Heart left ventricle (tissue), 16 donors: Measurements from ENCODE around the gene MEF2D. TPM values are rescaled to one million over a fixed set of nuclear protein-coding genes. Genes with fewer than 3 reads are reported as not detected.

Experiments used
- ATAC-seq, 4 donors: fragments of 200-7000 bp; cut with Tn5 transposase; one replicate each; pipeline ENCODE4 v1.9.1; 2020 to 2022; ENCODE audit warnings: moderate library complexity in 4 of 4, mild to moderate bottlenecking in 3 of 4, moderate number of reproducible peaks in 1 of 4
- DNase-seq, 5 donors: peaks; one replicate each; pipeline ENCODE4 v3.0.0-alpha.2; 2020
- H3K27ac ChIP-seq, 12 donors: fragments of 200-600 bp; sonication (generic) in 4 of 12; one replicate each; pipeline versions ENCODE4 v1.5.0 to v1.8.0; 2016 to 2022; ENCODE audit warnings: mild to moderate bottlenecking in 2 of 12
- H3K27me3 ChIP-seq, 9 donors: fragments of 200-600 bp; sonication (generic) in 2 of 9; one replicate each; pipeline versions ENCODE4 v1.5.1 to v1.8.0; 2016 to 2022; ENCODE audit warnings: mild to moderate bottlenecking in 3 of 9
- H3K36me3 ChIP-seq, 9 donors: fragments of 200-600 bp; sonication (generic) in 2 of 9; one replicate each; pipeline versions ENCODE4 v1.5.0 to v1.8.0; 2018 to 2022; ENCODE audit warnings: mild to moderate bottlenecking in 2 of 9
- H3K4me1 ChIP-seq, 12 donors: fragments of 200-600 bp; sonication (generic) in 4 of 12; one replicate each; pipeline versions ENCODE4 v1.5.0 to v1.8.0; 2016 to 2022; ENCODE audit warnings: mild to moderate bottlenecking in 3 of 12
- H3K4me3 ChIP-seq, 12 donors: fragments of 200-600 bp; sonication (generic) in 4 of 12; one replicate each; pipeline versions ENCODE4 v1.5.0 to v1.8.0; 2017 to 2022; ENCODE audit warnings: mild to moderate bottlenecking in 9 of 12, moderate library complexity in 4 of 12
- H3K9me3 ChIP-seq, 12 donors: fragments of 200-600 bp; sonication (generic) in 4 of 12; one replicate each; pipeline versions ENCODE4 v1.5.0 to v1.8.0; 2016 to 2022; ENCODE audit warnings: mild to moderate bottlenecking in 1 of 12
- CTCF ChIP-seq, 12 donors: fragments of 200-600 bp; sonication (generic) in 4 of 12; IDR thresholded peaks; one replicate each; pipeline versions ENCODE4 v1.5.0 to v1.8.0; 2018 to 2022; ENCODE audit warnings: antibody characterized with exemption in 12 of 12, mild to moderate bottlenecking in 5 of 12
- POLR2A ChIP-seq, 2 donors: fragments of 450-650 bp; IDR thresholded peaks; one replicate each; pipeline ENCODE4 v1.6.1; 2017; ENCODE audit warnings: antibody characterized with exemption in 2 of 2, mild to moderate bottlenecking in 2 of 2, moderate library complexity in 2 of 2
- WGBS, 4 donors: extraction: QIAGEN DNeasy Blood & Tissue Kit in 2 of 4; methylation state at CpG; one replicate each; pipeline versions ENCODE4 v1.1.5 to v1.1.7; 2013 to 2018; 5-methylcytosine and 5-hydroxymethylcytosine counted together
- intact Hi-C, 10 donors: fragments of 100-400 bp; cut with DNase I; formaldehyde crosslinking; loops; one replicate each; pipeline versions ENCODE4 v1.11.1 to v1.14.2; 2022
- microRNA counts, 2 donors: library from miRNA; unstranded; fragments of <30 nt; microRNA quantifications; one replicate each; lab custom pipeline; 2016
- microRNA-seq, 4 donors: library from miRNA; unstranded; fragments of <30 nt; microRNA quantifications; one replicate each; pipeline versions ENCODE4 to v1.2.0, GENCODE V29; 2017 to 2020
- polyA plus RNA-seq, 2 donors: library from polyadenylated mRNA; stranded (reverse); fragments of 200-250 nt; gene quantifications; one replicate each; pipeline ENCODE4 v1.2.3, GENCODE V29; 2013
- total RNA-seq, 9 donors: library from RNA; depleted of rRNA in 2 of 9; stranded (reverse); fragments of >200 nt in 2 of 9; fragmentation: NEBNext Ultra II Directional in 3 of 9; extraction: Animal tissue kit (Norgen Biotek cat#: 25700) in 3 of 9; gene quantifications; one replicate each; pipeline versions ENCODE4 v1.1.0 to v1.2.4, GENCODE V29; 2016 to 2023
- donor health status: ischemic (EF 13 %, LVEDD 7.1; RV severe dilation, severe dysfunction).
- donor health status: healthy with polysubstance abuse.
- donor health status: DM: no; HTN: yes; CAD: no.
- donor health status: DM: no; HTN: no; CAD: no.
- donor health status: ischemic (EF 25% LVEDD 6.9; RV normal size, moderate dysfunction).
- donor health status: ischemic (EF 25% LVEDD 5.7; RV mildly dilated, moderate dysfunction).
- donor health status: healthy.
- donor health status: DM: yes; HTN: yes; CAD: no.
- donor health status: ischemic (EF 35%, LVEDD 5.7; RV mildly dilated, moderate dysfunction).
- donor health status: nonischemic (EF 11% LVEDD 7.7; RV severe dilation, severe dysfunction).
- donor health status: DM: yes; HTN: yes; CAD: no.
- donor health status: PGD.
- donor health status: ischemic (EF 29% LVEDD 5.4; RV normal size, mild dysfunction).
- donor health status: nonischemic (EF 23%, LVEDD 6.1; RV moderate dilation, normal function).

MEF2D gene
- total and polyA plus RNA-seq, 11 donors: 40.5 to 203 (median 92.3) TPM

GRCh38 chr1:156416993-156417392 is 83.6 kb downstream of the MEF2D start:
- H3K9me3 ChIP-seq: no peaks in the 10 kb centered on the region
- 36 to 52% (median 37%) methylated on average over 1 of the region's 1 CpG for WGBS, 4 donors
- H3K4me3 ChIP-seq: no peak overlapping the region
- no peak overlapping the region for H3K27ac ChIP-seq
- H3K27me3 ChIP-seq: peaks cover 29 to 90% (median 71%) of the 10 kb centered on the region in 9 donors
- TF ChIP-seq CTCF (IDR thresholded peaks at IDR 0.05) (no peak), POLR2A (IDR thresholded peaks at IDR 0.05) (no peak)
- no peaks in the 10 kb centered on the region for H3K36me3 ChIP-seq
- DNase-seq (no peak), ATAC-seq (no peak)
- intact Hi-C loops: no loop called here
- H3K4me1 ChIP-seq: peaks cover 4 to 26% (median 19%) of the 10 kb centered on the region in 12 donors

GRCh38 chr1:156414461-156415064 is 86.0 kb downstream of the MEF2D start:
- H3K27ac ChIP-seq: no peak overlapping the region
- peaks cover 5 to 73% (median 54%) of the 10 kb centered on the region in 9 donors for H3K27me3 ChIP-seq
- ATAC-seq (no peak), DNase-seq (no peak)
- WGBS, 4 donors: 18 to 25% (median 20%) methylated on average over 8 of the region's 8 CpGs
- peaks cover 0 to 1% (median 0%) of the 10 kb centered on the region in 12 donors for H3K4me1 ChIP-seq
- no peak overlapping the region for H3K4me3 ChIP-seq
- no peak for TF ChIP-seq POLR2A (IDR thresholded peaks at IDR 0.05)
- TF ChIP-seq CTCF (IDR thresholded peaks at IDR 0.05): no peak
- no peaks in the 10 kb centered on the region for H3K36me3 ChIP-seq
- H3K9me3 ChIP-seq: no peaks in the 10 kb centered on the region
- intact Hi-C loops: no loop called here

MicroRNAs encoded within 50 kb of the gene (microRNA counts, 767-probe panel; counts per million panel counts)
- microRNA hsa-miR-9-5p (lab: Ali Mortazavi, UCI): 2,769 to 2,962 counts per million in 2 donors

Small RNAs within 50 kb of the gene (microRNA-seq; reads per million reads assigned to microRNA genes)
- gene MIR9-1: 0 reads per million in 4 donors

Other genes with a start within 250 kb of the MEF2D start
- 100 to 1,000 TPM in 1 of 9 donors, 10 to 100 TPM in 8; 60.6 to 104 (median 89.4) TPM for gene SMG5, start 217.9 kb downstream of the MEF2D start, total RNA-seq
- gene SMG5, start 217.9 kb downstream of the MEF2D start, polyA plus RNA-seq: 10 to 100 TPM; 56.3 to 94.3 TPM
- gene TMEM79, start 216.4 kb downstream of the MEF2D start, total RNA-seq: 1 to 10 TPM in 7 of 9 donors, under 1 TPM in 2; 0.83 to 2.7 (median 1.3) TPM
- gene TMEM79, start 216.4 kb downstream of the MEF2D start, polyA plus RNA-seq: 1 to 10 TPM; 1.2 to 1.6 TPM
- gene GLMP, start 205.1 kb downstream of the MEF2D start, total RNA-seq: 10 to 100 TPM in 8 of 9 donors, 1 to 10 TPM in 1; 9.1 to 63.8 (median 16.7) TPM
- gene GLMP, start 205.1 kb downstream of the MEF2D start, polyA plus RNA-seq: 10 to 100 TPM; 12.8 to 14.4 TPM
- not detected for gene VHLL, start 201.5 kb downstream of the MEF2D start, total RNA-seq
- gene VHLL, start 201.5 kb downstream of the MEF2D start, polyA plus RNA-seq: not detected
- 100 to 1,000 TPM; 105 to 152 (median 143) TPM for gene CCT3, start 162.5 kb downstream of the MEF2D start, total RNA-seq
- gene CCT3, start 162.5 kb downstream of the MEF2D start, polyA plus RNA-seq: 100 to 1,000 TPM in 1 of 2 donors, 10 to 100 TPM in 1; 83.1 to 246 TPM
- under 1 TPM in 2 of 9 donors, not detected in 7; 0.36 to 0.81 TPM for gene TSACC, start 162.2 kb downstream of the MEF2D start, total RNA-seq
- gene TSACC, start 162.2 kb downstream of the MEF2D start, polyA plus RNA-seq: not detected
- under 1 TPM in 1 of 9 donors, not detected in 8; 0.29 TPM for gene RHBG, start 131.6 kb downstream of the MEF2D start, total RNA-seq
- not detected for gene RHBG, start 131.6 kb downstream of the MEF2D start, polyA plus RNA-seq
- gene IQGAP3, start 71.8 kb upstream of the MEF2D start, total RNA-seq: 1 to 10 TPM in 2 of 9 donors, under 1 TPM in 7; 0.09 to 5.1 (median 0.27) TPM
- gene IQGAP3, start 71.8 kb upstream of the MEF2D start, polyA plus RNA-seq: under 1 TPM; 0.11 to 0.25 TPM
- gene TTC24, start 78.9 kb upstream of the MEF2D start, total RNA-seq: under 1 TPM in 1 of 9 donors, not detected in 8; 0.19 TPM
- not detected for gene TTC24, start 78.9 kb upstream of the MEF2D start, polyA plus RNA-seq
- 100 to 1,000 TPM in 5 of 9 donors, 10 to 100 TPM in 4; 87.4 to 141 (median 111) TPM for gene NAXE, start 91.0 kb upstream of the MEF2D start, total RNA-seq
- 100 to 1,000 TPM in 1 of 2 donors, 10 to 100 TPM in 1; 75.8 to 101 TPM for gene NAXE, start 91.0 kb upstream of the MEF2D start, polyA plus RNA-seq
- 10 to 100 TPM in 8 of 9 donors, 1 to 10 TPM in 1; 8.8 to 30.1 (median 12.6) TPM for gene GPATCH4, start 100.7 kb upstream of the MEF2D start, total RNA-seq
- gene GPATCH4, start 100.7 kb upstream of the MEF2D start, polyA plus RNA-seq: 10 to 100 TPM; 21.6 to 67.5 TPM
- gene HAPLN2, start 118.6 kb upstream of the MEF2D start, total RNA-seq: 1 to 10 TPM in 4 of 9 donors, under 1 TPM in 5; 0.52 to 2.4 (median 0.95) TPM
- gene HAPLN2, start 118.6 kb upstream of the MEF2D start, polyA plus RNA-seq: 1 to 10 TPM; 1.2 to 3.0 TPM
- under 1 TPM in 4 of 9 donors, not detected in 5; 0.09 to 0.27 (median 0.15) TPM for gene BCAN, start 141.3 kb upstream of the MEF2D start, total RNA-seq
- gene BCAN, start 141.3 kb upstream of the MEF2D start, polyA plus RNA-seq: under 1 TPM; 0.10 to 0.15 TPM
- 100 to 1,000 TPM in 7 of 9 donors, 10 to 100 TPM in 2; 75.3 to 499 (median 158) TPM for gene NES, start 176.6 kb upstream of the MEF2D start, total RNA-seq
- 100 to 1,000 TPM in 1 of 2 donors, 10 to 100 TPM in 1; 59.7 to 160 TPM for gene NES, start 176.6 kb upstream of the MEF2D start, polyA plus RNA-seq
- gene CRABP2, start 204.8 kb upstream of the MEF2D start, total RNA-seq: 10 to 100 TPM in 1 of 9 donors, 1 to 10 TPM in 4, under 1 TPM in 1, not detected in 3; 0.80 to 11.4 (median 1.7) TPM
- 1 to 10 TPM in 1 of 2 donors, under 1 TPM in 1; 0.46 to 1.5 TPM for gene CRABP2, start 204.8 kb upstream of the MEF2D start, polyA plus RNA-seq
- gene METTL25B, start 227.7 kb upstream of the MEF2D start, total RNA-seq: 10 to 100 TPM in 8 of 9 donors, 1 to 10 TPM in 1; 8.9 to 18.9 (median 15.0) TPM
- 10 to 100 TPM; 15.6 to 24.3 TPM for gene METTL25B, start 227.7 kb upstream of the MEF2D start, polyA plus RNA-seq
- gene ISG20L2, start 228.0 kb upstream of the MEF2D start, total RNA-seq: 10 to 100 TPM in 8 of 9 donors, 1 to 10 TPM in 1; 8.4 to 17.9 (median 12.8) TPM
- gene ISG20L2, start 228.0 kb upstream of the MEF2D start, polyA plus RNA-seq: 10 to 100 TPM in 1 of 2 donors, 1 to 10 TPM in 1; 5.1 to 17.6 TPM
- 100 to 1,000 TPM in 1 of 9 donors, 10 to 100 TPM in 8; 74.8 to 117 (median 79.6) TPM for gene MRPL24, start 240.3 kb upstream of the MEF2D start, total RNA-seq
- 100 to 1,000 TPM; 135 to 230 TPM for gene MRPL24, start 240.3 kb upstream of the MEF2D start, polyA plus RNA-seq